GM06990 (cell line): ENCODE results near the gene CNTFR.

ENCODE experiments used
- DNase-seq: peaks from one replicate; pipeline ENCODE4 v3.0.0-alpha.2; 2011; ENCODE audit not compliant: insufficient read length; ENCODE audit errors: extremely low read depth
- H3K27me3 ChIP-seq: replicated peaks from 2 replicates; pipeline ENCODE4 v1.6.0; 2011; ENCODE audit warnings: low read length; ENCODE audit not compliant: control insufficient read depth, insufficient read depth
- H3K36me3 ChIP-seq: 2 replicates; pipeline ENCODE4 v1.5.1; 2011; ENCODE audit warnings: low read length; ENCODE audit not compliant: control insufficient read depth, insufficient read depth
- H3K4me3 ChIP-seq: replicated peaks from 2 replicates; pipeline ENCODE4 v1.5.1; 2011; ENCODE audit warnings: low read depth, mild to moderate bottlenecking, control low read depth, low read length
- TF ChIP-seq, protein P1 (sequence below): IDR thresholded peaks from 2 replicates; pipeline ENCODE4 v1.5.1; 2011; ENCODE audit warnings: low read length, control low read depth, mild to moderate bottlenecking, inconsistent platforms; ENCODE audit not compliant: insufficient read depth, poor library complexity, severe bottlenecking

The CNTFR gene

GRCh38 chr9:34507556-34507955, 82.0 kb downstream of the CNTFR start:
- Histone ChIP-seq H3K27me3 (peaks cover 8% of the 10 kb centered on the region), H3K4me3 (no peak overlapping the region), H3K36me3 (no peaks in the 10 kb centered on the region)
- TF ChIP-seq, protein P1, sequence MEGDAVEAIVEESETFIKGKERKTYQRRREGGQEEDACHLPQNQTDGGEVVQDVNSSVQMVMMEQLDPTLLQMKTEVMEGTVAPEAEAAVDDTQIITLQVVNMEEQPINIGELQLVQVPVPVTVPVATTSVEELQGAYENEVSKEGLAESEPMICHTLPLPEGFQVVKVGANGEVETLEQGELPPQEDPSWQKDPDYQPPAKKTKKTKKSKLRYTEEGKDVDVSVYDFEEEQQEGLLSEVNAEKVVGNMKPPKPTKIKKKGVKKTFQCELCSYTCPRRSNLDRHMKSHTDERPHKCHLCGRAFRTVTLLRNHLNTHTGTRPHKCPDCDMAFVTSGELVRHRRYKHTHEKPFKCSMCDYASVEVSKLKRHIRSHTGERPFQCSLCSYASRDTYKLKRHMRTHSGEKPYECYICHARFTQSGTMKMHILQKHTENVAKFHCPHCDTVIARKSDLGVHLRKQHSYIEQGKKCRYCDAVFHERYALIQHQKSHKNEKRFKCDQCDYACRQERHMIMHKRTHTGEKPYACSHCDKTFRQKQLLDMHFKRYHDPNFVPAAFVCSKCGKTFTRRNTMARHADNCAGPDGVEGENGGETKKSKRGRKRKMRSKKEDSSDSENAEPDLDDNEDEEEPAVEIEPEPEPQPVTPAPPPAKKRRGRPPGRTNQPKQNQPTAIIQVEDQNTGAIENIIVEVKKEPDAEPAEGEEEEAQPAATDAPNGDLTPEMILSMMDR = no peak
- DNase-seq = no peak

DNA sequence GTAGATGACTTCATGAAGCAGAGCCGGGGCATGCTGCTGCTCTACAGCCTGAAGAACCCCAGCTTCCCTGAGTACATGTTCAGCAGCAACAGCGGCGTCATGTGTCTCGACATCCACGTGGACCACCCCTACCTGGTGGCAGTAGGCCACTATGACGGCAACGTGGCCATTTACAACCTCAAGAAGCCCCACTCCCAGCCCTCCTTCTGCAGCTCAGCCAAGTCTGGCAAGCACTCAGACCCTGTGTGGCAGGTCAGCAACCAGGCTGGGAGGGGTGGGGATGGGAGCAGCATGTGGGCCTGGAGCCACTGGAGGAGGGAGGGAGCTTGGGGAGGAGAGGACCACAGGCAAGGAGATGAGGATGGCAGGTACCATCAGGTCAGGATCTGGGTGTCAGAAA, 82.9 kb downstream of the CNTFR start:
- no peak for DNase-seq
- H3K27me3 ChIP-seq = peaks cover 6% of the 10 kb centered on the region; the same call in 1 of the 2 replicates

DNA sequence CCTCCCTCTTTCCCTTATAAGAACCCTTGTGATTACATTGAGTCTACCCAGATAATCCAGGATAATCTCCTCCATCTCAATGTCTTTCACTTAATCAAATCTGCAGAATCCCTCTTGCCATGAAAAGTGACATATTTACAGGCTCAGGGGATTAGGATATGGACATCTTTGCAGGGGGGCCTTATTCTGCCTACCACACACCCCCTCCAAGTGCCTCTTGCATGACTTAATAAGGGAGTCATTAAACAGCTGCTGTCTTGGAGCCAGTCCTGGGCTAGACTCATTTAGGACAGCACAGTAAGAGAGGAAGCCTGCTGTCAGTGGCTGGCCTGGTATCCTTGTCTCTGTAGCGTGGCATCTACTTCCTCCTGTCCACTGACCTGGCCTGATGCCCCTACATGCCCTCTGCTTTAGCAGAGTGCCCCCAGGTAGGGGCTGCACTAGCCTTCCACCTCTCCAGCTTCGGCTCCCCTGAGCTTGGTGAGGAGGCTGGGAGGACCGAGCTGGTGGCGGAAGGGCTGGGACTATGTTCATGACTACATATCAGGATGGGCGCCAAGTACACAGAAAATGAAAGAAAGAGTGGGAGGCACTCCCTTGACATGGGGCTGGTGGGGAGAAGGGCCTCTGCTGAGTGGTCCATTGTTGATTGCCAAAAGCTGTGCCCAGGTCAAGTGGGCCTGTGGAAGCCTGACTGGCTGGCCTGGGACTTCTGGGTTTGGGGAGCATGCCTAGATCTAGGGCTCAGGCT, 84.0 kb downstream of the CNTFR start:
- TF ChIP-seq, protein P1 = no peak
- Histone ChIP-seq H3K4me3 (no peak overlapping the region), H3K27me3 (peaks cover 5% of the 10 kb centered on the region; the same call in 1 of the 2 replicates), H3K36me3 (no peaks in the 10 kb centered on the region)
- no peak for DNase-seq

More for the DNA sequence above, 82.9 kb downstream of the CNTFR start:
- TF ChIP-seq, protein P1 = no peak
- Histone ChIP-seq H3K36me3 (no peaks in the 10 kb centered on the region), H3K4me3 (no peak overlapping the region)

DNA sequence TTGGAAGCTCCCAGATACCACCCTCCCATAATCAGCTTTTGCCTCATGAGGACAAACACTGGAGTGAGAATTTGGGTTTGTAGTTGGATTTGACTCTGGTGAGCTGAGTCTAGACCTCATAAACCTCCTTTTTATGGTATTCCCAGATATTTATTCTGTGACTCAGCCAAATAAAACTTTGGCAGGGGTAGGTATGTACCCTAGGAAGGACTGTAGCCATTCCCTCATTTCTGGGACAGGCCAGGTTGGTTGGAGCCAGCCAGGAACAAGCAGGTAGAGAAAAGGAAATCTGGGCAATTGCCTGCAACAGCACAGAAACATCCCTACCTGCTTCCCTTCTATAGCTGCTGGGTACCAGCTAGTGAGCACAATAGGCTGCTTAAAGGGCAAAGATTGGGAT, 86.1 kb downstream of the CNTFR start:
- Histone ChIP-seq H3K36me3 (no peaks in the 10 kb centered on the region), H3K4me3 (no peak overlapping the region), H3K27me3 (peaks cover 5% of the 10 kb centered on the region; the same call in 1 of the 2 replicates)
- DNase-seq = no peak
- TF ChIP-seq, protein P1 = no peak

- Histone ChIP-seq H3K27me3 (0 out of 2 replicates have a peak, but pooled peaks cover 5% of the 10 kb centered on the region), H3K4me3 (no peak overlapping the region), H3K36me3 (no peaks in the 10 kb centered on the region)
- TF ChIP-seq, protein P1 = no peak
- DNase-seq = no peak
Observed at GRCh38 chr9:34502891-34503290, 86.6 kb downstream of the CNTFR start.
